NCI-H510A treated with DMSO at 0.1 percent for 48 hours (cell line): Measurements from ENCODE around the gene CFAP100.

Experiments used
- DNase-seq: peaks from one replicate; lab custom pipeline; 2025; lab: John Stamatoyannopoulos, UW

Gene CFAP100

GRCh38 chr3:126464494-126464893, 69.8 kb downstream of the CFAP100 start:
- no peak for DNase-seq

GRCh38 chr3:126464997-126465396, 70.3 kb downstream of the CFAP100 start:
- no peak for DNase-seq

- DNase-seq: no peak
These were observed 71.3 kb downstream of the CFAP100 start for GRCh38 chr3:126465928-126466544.

DNA sequence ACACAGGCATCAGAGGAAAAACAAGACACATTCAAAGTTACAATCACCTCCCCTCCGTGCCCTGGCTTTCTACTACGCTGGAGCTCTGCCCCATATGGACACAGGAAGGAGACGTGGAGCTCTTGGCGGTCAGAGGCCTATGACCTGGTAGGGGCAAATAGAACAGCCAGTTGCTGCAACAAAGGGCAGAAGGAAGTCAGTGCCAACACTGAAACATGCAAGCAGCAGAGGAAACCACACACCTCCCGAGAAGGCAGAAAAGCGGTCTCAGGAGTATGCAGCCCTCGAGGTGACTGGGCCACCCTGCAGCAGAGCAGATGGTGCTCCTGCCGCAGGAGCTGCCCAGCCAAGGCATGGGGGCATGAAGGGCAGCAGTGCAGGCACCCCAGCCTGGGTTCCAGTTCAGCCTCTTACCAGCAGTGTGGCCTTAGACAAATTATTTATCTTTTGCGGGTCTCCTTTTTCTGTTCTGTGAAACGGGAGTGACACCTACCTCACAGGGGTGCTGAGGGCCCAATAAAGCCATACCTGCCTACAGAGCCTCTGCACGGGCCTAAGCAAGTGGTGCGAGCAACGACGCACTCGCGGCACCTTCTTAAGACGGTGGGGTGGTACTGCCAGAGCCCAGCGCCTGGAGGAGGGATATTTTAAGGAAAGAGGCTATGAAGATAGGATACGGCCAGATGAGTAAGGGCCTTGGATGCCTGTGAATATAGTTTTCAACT, 72.3 kb downstream of the CFAP100 start:
- no peak for DNase-seq

DNA sequence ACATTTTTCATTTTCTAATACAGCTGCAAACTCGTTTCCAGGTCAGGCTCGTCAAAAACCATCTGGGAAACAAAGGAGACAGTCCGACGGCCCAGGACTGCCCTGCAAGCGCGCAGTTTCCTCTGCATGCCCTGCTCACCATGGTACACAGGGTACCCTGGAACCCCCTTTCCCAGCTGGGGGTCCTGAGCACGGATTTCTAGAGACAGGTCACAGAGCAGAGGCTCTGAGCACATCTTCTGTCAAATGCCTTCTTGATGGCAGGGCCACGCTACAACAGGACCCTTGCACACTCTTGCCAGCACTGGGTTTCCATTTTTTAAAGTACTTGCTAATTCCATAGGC, 72.9 kb downstream of the CFAP100 start:
- no peak for DNase-seq

- no peak for DNase-seq
These were observed 73.6 kb downstream of the CFAP100 start for GRCh38 chr3:126468028-126468891.

- DNase-seq: peak; percentile 2
These were observed 74.8 kb downstream of the CFAP100 start for GRCh38 chr3:126469479-126469878.

- DNase-seq: peak; percentile 79
These were observed 77.7 kb downstream of the CFAP100 start for GRCh38 chr3:126472277-126473006.

DNA sequence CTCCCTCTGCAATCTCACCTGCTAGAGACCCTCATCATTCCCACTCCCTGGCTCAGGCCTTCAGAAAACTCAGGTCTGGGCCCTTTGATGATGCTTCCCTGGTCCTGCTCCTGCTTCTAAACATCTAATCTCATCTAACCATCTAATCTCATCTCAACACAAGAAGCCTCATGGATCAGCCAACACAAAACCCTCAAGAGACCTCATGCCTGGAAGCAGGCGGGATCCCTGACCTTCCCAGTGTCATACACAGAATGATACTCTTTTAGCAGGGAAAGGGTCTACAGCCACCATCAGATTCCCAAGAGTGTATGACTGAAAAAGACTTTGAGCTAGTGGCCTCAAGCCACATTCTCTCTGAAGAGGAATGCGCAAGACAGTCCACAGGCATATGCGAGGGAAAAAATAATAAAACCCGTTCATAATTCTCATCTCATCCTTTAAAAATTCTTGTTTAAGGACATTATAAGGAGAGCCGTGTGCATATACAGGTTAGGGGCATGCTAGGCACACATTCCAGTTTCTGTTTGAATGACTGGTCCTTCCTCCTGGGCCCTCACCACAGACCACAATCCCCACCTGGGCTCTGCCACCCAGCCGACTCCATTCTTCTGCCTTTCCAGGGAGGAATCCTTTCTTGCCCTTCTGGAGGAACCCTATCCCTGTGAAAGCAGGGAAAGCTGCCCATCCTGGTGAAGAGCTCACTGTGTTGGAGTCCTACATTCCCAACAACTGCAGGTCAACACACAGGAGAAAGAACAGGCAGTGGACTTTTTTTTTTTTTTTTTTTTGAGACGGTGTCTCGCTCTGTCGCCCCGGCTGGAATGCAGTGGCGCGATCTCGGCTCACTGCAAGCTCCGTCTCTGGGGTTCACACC, 78.8 kb downstream of the CFAP100 start:
- DNase-seq: no peak

DNA sequence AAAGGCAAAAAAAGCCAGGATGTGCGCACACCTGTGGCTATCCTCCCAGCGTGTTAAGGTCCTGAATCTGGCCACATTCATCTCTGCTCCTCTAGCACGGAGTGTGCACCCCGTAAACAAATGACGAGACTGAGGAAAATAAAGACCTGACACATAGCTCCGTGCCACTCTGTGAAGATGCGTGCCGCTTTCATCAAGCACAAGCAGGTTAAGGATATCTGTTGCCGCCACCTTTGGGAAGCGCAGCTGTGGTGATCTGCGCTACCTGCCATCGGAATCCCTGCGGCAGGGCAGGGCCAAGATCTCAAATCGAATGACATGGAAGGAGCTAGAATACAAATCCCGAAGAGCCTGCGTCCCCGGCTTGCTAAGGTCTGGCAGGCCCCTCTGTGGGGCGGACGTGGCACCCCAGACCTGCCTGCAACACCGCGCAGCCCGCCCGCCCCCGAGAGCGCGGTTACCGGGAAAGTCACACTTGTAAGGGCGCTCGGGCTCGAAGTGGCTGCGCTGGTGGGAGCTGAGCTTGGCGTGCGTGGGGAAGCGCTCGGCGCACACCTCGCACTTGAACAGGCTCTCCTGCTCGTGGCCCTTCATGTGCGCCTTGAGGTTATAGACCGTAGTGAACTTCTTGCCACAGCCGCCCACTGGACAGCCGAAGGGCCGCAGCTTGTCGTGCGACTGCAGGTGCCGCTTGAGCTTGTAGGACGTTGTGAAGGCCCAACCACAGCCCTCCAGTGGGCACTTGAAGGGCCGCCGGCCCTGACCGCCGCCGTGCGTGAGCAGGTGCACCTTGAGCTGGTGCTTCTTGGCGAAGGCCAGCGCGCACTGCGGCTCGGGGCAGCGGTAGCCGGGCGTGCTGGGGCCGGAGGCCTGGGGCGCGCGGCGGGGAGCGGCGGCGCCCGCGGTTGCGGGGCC, 80.0 kb downstream of the CFAP100 start:
- DNase-seq: peak; percentile 1

DNA sequence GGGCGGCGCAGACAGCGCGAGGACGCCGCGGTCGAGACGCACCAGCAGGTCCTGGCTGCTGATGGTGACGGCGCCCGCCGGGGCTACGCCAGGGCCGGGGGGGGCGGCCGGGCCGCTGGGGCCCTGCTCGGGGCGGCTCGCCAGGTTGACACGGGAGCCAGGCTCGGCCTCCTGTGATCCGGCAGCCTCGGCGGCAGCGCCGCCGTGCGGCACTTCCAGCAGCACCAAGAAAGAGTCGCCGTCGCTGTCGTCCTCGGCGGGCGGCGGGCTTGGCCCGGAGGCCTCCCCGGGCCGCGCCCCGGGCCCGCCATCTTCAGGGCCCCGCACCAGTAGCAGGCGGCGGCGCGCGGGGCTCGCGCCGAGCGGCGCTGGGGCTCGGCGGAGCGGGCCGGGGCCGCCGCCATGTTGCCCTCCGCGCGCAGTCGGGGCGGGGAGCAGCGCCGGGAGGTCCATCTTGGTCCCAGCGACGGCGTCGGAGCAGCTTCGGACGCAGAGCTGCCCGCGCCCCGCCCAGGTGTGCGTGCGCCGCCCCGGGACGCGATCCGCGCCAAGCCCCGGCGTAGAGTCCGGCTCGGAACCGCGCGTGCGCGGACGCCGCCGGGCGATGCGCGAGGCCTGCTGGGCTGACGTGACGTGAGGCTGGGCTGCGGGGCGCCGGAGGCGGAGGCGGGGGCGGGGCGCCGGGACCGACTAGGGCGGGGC, 80.9 kb downstream of the CFAP100 start, which contains the start of gene ZXDC:
Gene ZXDC, minus strand, starts transcription at position 479 of the 702 bp plus-strand sequence. Its CDS starts 26 bp downstream, at position 453.
- peak; percentile 66 for DNase-seq

- peak; percentile 40 for DNase-seq
These were observed 81.7 kb downstream of the CFAP100 start for GRCh38 chr3:126476166-126477060.

- no peak for DNase-seq
These were observed 82.3 kb downstream of the CFAP100 start for GRCh38 chr3:126477061-126477380.

- no peak for DNase-seq
These were observed 84.0 kb downstream of the CFAP100 start for GRCh38 chr3:126478581-126479310.

DNA sequence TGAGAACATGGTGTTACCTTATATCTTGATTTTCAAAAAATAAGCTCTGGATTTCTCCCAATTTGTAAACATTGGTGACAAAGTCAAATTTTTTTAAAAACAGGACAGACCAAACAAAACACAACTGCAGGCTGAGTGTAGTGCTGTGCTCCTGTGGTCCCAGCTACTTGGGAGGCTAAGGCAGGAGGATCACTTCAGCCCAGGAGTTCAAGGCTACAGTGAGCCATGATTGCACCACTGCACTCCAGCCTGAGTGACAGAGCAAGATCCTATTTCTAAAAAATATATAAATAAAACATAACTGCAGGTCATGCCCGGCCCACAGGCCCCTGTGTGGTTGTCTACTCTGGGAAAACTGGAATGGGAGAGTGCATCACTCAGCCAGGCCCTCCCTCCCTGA, 84.9 kb downstream of the CFAP100 start:
- DNase-seq: no peak

GRCh38 chr3:126480206-126480605, 85.5 kb downstream of the CFAP100 start:
- DNase-seq: no peak

DNA sequence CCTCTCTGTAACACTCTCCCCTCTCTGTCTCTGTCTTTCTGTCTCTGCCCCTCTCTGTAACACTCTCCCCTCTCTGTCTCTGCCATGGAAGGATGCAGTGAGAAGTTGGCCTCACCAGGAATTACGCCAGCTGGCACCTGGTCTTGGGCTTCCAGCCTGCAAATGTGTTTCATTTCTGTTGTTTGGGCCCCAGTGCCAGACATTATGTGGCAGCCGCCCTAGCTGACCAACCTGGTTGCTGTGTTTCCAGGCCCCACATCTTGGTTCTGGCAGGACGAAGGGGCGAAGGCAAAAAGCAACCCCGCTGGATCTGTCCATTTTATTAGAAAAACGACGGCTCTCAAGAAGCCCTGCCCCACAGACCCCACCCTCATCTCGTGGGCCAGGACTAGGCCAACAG, 86.2 kb downstream of the CFAP100 start:
- DNase-seq: no peak
